Measurements from ENCODE around the gene TNNT2.

- no peak for TF ChIP-seq GATA2 (IDR thresholded peaks at IDR 0.05; ENCODE audit: low read depth, low read length)
- TF ChIP-seq GATA3 (IDR thresholded peaks at IDR 0.05; ENCODE audit: low read depth, low read length) = no peak
Measured at GRCh38 chr1:201322653-201323510, 54.6 kb downstream of the TNNT2 start.
